Rectal smooth muscle tissue (tissue), 1 donor: Measurements from ENCODE around the gene DDN.

ENCODE experiments used
- H3K27ac ChIP-seq: one replicate; pipeline ENCODE4 v1.7.0; 2013; ENCODE audit warnings: low read depth, low read length, inconsistent platforms
- H3K27me3 ChIP-seq: one replicate; pipeline ENCODE4 v1.7.0; 2013; ENCODE audit warnings: low read length; ENCODE audit not compliant: control insufficient read depth, insufficient read depth
- H3K36me3 ChIP-seq: one replicate; pipeline ENCODE4 v1.7.0; 2013; ENCODE audit warnings: low read length; ENCODE audit not compliant: control insufficient read depth, insufficient read depth
- H3K4me1 ChIP-seq: one replicate; pipeline ENCODE4 v1.7.0; 2013; ENCODE audit warnings: low read length; ENCODE audit not compliant: control insufficient read depth, insufficient read depth
- H3K4me3 ChIP-seq: one replicate; pipeline ENCODE4 v1.7.0; 2013; ENCODE audit warnings: low read length
- H3K9ac ChIP-seq: one replicate; pipeline ENCODE4 v1.7.0; 2013; ENCODE audit warnings: low read length

The DDN gene

GRCh38 chr12:48996794-48997718, 2.1 kb downstream of the DDN start:
- H3K4me3 ChIP-seq: peak overlapping the region; percentile 22
- H3K27me3 ChIP-seq: peaks cover 38% of the 10 kb centered on the region
- H3K4me1 ChIP-seq: peaks cover 7% of the 10 kb centered on the region
- H3K36me3 ChIP-seq: peaks cover 5% of the 10 kb centered on the region
- H3K9ac ChIP-seq: no peak overlapping the region
- H3K27ac ChIP-seq: no peak overlapping the region

- peaks cover 28% of the 10 kb centered on the region for H3K27me3 ChIP-seq
- no peaks in the 10 kb centered on the region for H3K36me3 ChIP-seq
- H3K4me3 ChIP-seq: no peak overlapping the region
- no peak overlapping the region for H3K9ac ChIP-seq
- no peak overlapping the region for H3K27ac ChIP-seq
- peaks cover 7% of the 10 kb centered on the region for H3K4me1 ChIP-seq
Measured at GRCh38 chr12:48995086-48995879, 3.9 kb downstream of the DDN start.

- no peaks in the 10 kb centered on the region for H3K36me3 ChIP-seq
- H3K27me3 ChIP-seq: peaks cover 25% of the 10 kb centered on the region
- H3K4me1 ChIP-seq: peaks cover 2% of the 10 kb centered on the region
- H3K27ac ChIP-seq: no peak overlapping the region
- H3K9ac ChIP-seq: no peak overlapping the region
- H3K4me3 ChIP-seq: no peak overlapping the region
Measured at GRCh38 chr12:48994224-48995085, 4.7 kb downstream of the DDN start.

- Histone ChIP-seq H3K4me1 (no peaks in the 10 kb centered on the region), H3K9ac (no peak overlapping the region), H3K27ac (no peak overlapping the region), H3K36me3 (no peaks in the 10 kb centered on the region), H3K4me3 (no peak overlapping the region), H3K27me3 (peaks cover 28% of the 10 kb centered on the region)
Measured at GRCh38 chr12:48993787-48994186, 5.4 kb downstream of the DDN start.

GRCh38 chr12:48991247-48992050, 7.7 kb downstream of the DDN start:
- no peaks in the 10 kb centered on the region for H3K4me1 ChIP-seq
- H3K9ac ChIP-seq: no peak overlapping the region
- H3K27ac ChIP-seq: no peak overlapping the region
- no peak overlapping the region for H3K4me3 ChIP-seq
- no peaks in the 10 kb centered on the region for H3K36me3 ChIP-seq
- H3K27me3 ChIP-seq: peaks cover 17% of the 10 kb centered on the region

- no peak overlapping the region for H3K9ac ChIP-seq
- no peak overlapping the region for H3K4me3 ChIP-seq
- H3K4me1 ChIP-seq: no peaks in the 10 kb centered on the region
- peaks cover 17% of the 10 kb centered on the region for H3K27me3 ChIP-seq
- H3K27ac ChIP-seq: no peak overlapping the region
- no peaks in the 10 kb centered on the region for H3K36me3 ChIP-seq
Measured at GRCh38 chr12:48990552-48990951, 8.6 kb downstream of the DDN start.

GRCh38 chr12:48988030-48988649, 11.0 kb downstream of the DDN start:
- no peak overlapping the region for H3K27ac ChIP-seq
- H3K27me3 ChIP-seq: peaks cover 5% of the 10 kb centered on the region
- no peaks in the 10 kb centered on the region for H3K4me1 ChIP-seq
- H3K36me3 ChIP-seq: no peaks in the 10 kb centered on the region
- H3K4me3 ChIP-seq: no peak overlapping the region
- no peak overlapping the region for H3K9ac ChIP-seq

- no peaks in the 10 kb centered on the region for H3K4me1 ChIP-seq
- H3K27ac ChIP-seq: no peak overlapping the region
- no peaks in the 10 kb centered on the region for H3K36me3 ChIP-seq
- H3K4me3 ChIP-seq: no peak overlapping the region
- H3K27me3 ChIP-seq: peaks cover 16% of the 10 kb centered on the region
- H3K9ac ChIP-seq: no peak overlapping the region
Measured at GRCh38 chr12:48986720-48987291, 12.4 kb downstream of the DDN start.

GRCh38 chr12:48985901-48986300, 13.3 kb downstream of the DDN start:
- H3K9ac ChIP-seq: no peak overlapping the region

GRCh38 chr12:48985475-48985897, 13.7 kb downstream of the DDN start:
- no peak overlapping the region for H3K9ac ChIP-seq
- peaks cover 28% of the 10 kb centered on the region for H3K27me3 ChIP-seq
- no peak overlapping the region for H3K4me3 ChIP-seq
- peaks cover under 1% of the 10 kb centered on the region for H3K4me1 ChIP-seq
- no peak overlapping the region for H3K27ac ChIP-seq
- no peaks in the 10 kb centered on the region for H3K36me3 ChIP-seq

More at GRCh38 chr12:48985901-48986300, 13.3 kb downstream of the DDN start:
- Histone ChIP-seq H3K4me3 (no peak overlapping the region), H3K27me3 (peaks cover 25% of the 10 kb centered on the region), H3K36me3 (no peaks in the 10 kb centered on the region), H3K27ac (no peak overlapping the region), H3K4me1 (no peaks in the 10 kb centered on the region)
